ENCODE measurements around the gene PGAP1.

GRCh38 chr2:196915507-196916189 lies 10.9 kb downstream of the PGAP1 start:
- TF ChIP-seq CTCF (IDR thresholded peaks at IDR 0.05) (no peak), TCF7L2 (IDR thresholded peaks at IDR 0.05; ENCODE audit: low read depth, low read length) (no peak)
